NOMO-1 treated with DMSO at 0.1 percent for 48 hours (cell line): ENCODE results near the gene ADGRG6.
"Not testable (repeated sequence)": the region's sequence is repeated elsewhere in the genome, so short reads cannot be mapped to it uniquely, and the experiment has no call there.

Source experiments
- DNase-seq: peaks from one replicate; lab custom pipeline; 2025; ENCODE audit not compliant: unreplicated experiment; lab: John Stamatoyannopoulos, UW

ADGRG6 gene

DNA sequence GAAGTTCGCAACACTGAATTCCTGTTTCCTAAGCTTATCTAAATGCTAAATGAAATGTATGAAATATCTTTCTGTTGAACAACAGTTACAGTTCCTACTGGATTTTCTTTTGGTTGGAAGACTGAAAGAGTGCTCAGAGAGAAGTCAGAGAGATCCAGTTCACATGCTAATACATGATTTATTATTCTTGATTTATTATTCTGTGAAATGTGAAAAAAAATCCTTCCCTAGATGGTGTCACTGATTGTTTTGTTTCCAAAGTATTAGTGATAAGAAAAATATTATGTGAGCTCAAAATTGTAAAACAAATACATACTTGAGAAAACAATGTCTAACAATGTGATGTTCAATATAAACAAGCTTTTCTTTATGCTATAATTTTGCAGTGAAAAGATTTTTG, 42.1 kb downstream of the ADGRG6 start:
- DNase-seq: no peak

DNA sequence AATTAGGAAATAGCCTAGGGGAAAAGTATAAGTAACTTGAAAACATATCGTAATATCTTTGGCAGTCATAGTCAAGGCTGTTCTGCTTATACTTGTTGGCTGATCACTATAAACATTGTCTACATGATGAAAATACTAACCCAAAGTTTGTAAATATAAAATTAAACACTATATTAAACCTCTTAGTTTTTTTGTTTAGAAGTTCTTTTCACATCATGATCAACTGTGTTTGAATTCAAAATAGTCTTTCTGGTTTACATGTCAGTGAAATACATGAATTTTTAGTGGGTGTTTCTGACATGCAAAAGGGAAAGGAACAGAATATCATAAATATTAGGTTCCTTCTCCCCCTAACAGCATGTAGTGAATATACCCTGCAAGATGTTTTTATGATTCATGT, 43.5 kb downstream of the ADGRG6 start:
- no peak for DNase-seq

DNA sequence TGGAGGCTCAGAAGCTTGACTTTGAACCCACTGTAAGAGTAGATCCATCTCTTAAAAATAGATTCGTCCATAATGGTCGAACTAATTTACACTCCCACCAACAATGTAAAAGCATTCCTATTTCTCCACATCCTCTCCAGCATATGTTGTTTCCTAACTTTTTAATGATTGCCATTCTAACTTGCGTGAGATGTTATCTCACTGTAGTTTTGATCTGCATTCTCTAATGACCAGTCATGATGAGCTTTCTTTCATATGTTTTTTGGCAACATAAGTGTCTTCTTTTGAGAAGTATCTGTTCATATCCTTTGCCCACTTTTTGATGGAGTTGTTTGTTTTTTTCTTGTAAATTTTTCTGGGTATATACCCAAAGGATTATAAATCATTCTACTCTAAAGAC, 44.4 kb downstream of the ADGRG6 start:
- DNase-seq: not testable (repeated sequence)

DNA sequence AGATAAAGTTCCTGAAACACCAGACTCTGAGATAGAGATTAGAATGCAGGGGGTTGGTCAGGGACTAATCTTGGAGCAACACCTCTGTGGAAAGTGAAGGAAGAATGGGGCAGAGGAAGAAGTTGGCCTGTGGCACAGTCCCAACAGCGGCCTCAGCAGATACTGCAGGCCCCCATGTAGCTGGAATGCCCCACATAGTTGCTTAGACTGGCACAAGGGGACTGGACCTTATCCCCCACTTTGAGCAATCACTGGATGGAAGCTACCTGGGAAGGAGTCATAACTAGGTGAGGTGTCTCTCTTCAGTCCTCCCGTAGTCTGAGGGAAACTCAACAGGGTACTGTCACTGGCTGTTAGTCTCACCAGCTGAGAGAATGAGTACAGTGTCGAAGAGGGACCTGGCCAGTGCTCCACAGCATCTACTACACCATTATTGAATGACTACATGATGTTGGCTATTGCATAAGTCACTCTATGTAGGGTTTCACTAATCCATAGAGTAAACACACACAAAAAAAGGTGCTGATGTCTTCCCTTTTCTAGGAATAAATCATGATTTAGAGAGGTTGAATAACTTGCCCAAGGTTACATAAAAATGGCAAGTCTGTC, 47.5 kb downstream of the ADGRG6 start:
- no peak for DNase-seq

DNA sequence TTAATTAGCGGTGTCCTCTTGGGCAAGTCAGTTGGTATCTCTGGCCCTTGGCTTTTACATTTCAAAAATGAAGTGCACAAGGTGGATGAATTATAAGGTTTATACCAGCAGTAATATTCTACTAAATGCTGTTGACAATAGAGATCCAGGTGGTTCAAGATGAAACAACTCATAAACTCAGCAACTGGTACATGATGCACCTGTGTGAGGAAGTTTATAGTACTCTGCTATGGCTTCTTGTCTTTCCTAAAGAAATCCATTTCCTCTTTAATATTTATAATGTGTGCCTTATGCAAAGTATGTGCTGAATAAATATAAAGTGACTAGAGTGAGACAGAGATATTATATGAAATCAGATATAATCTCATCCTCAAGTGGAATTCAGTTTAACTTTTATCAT, 48.5 kb downstream of the ADGRG6 start:
- DNase-seq: no peak

DNA sequence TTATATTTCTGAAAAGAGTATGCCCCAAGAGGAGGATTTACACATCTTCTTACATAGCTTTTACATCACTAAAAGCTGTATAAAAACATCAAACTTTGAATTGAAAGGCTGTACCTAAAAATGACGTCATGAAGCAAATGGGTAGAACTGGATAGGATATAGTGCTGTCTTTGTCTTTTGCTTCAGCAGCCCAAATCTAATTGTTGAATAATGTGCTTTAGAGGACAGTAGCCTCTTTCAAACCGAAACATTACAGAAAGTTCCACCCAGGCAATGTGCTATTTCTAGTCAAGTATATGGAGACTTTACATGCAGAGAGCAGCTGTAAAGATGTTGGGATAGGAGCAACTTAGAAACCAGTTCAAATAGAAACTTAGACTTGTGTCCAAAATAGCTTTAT, 51.9 kb downstream of the ADGRG6 start:
- no peak for DNase-seq

DNA sequence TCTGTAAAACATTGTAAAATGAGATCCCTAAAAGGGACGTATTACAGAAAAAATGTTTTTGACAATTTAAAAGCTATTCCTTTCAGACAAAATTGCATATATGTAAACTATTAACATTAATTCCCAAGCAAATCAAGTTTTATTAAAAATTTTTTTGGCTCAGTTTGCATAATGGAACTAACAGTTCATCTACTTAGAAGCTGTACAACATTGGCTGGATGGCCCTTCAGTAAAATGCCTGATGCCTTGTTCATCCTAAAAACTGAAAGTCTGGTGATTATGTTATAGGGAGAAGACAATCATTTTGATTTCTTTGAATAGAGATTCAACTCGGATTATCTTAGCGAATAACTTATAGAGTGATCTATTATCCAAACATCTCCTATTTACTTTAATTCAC, 52.8 kb downstream of the ADGRG6 start:
- DNase-seq: no peak

DNA sequence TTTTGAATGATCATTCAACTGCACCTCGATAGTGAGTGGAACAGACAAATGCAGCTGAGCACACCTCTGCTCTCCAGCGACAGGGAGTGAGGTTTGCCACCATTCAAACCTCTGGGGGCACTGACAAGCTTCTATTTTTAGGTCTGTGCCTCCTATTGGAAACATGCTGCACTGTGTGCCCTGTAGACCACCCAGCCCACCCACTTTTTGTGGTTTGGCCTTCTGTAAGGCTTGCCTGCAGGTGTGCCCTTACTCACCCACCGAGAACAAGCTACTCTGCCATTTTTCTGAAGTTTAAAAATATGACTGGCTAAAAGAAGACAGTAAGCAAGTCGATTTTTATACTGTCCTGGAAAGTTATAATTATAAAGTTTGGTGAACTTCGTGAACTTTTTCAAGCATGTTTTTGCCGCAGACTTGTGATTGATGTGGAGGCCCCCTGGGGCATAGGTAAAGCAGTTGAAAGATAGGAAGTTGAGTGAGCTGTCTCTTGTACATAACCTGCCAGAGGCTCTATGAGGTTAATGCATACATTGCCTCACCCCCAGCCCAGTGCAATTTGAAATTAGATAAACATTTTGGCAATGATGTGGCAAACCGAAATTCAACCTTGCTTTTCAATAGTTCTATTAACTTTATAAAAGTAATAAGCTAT, 53.8 kb downstream of the ADGRG6 start:
- no peak for DNase-seq

DNA sequence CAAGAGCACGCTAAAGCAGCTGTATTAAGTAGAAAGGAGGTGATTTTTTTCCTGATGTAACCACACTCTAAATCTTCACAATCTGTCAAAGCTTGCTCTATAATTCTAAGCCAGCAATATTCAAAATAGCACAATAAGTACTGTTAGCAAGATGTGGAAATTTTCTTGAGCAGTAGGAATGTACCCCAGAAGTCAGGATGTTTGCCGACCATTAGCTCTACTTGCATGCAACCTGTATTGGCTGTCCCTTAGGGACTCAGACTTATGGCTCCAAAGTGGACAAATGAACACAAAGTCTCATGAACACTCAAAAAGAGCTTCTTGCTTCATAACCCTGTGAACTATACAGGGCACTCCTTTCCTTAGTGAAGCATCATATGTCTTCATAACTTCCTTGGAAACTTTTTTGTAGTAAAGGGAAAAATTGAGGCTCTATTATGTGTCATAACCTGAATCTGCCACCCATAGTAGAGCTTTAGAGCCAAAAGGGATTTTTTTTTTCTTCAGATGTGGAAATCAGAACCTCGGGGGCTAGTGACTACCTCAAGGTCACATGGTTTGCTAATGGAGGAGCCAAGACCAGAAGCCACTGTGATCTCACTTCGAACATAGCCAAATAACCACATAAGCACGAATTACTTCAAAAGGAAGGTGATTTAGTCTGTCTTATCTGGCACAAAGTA, 54.5 kb downstream of the ADGRG6 start:
- DNase-seq: no peak

DNA sequence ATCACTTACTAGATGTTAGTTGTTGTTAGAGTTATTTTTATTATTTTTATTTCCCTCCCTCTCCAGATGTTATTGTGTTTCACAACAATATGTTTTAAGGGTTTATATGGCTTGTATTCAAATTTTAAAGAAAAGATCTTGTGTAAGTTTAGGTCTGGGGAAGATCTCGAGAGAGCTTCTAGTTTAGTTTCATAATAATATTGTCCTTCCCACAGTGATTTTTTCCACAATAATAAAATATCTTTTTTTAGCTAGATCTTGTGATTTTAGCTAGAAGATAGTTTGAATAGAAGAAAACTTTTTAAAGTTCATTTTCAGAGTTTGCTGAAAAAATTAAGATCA, 55.0 kb downstream of the ADGRG6 start:
- DNase-seq: no peak

DNA sequence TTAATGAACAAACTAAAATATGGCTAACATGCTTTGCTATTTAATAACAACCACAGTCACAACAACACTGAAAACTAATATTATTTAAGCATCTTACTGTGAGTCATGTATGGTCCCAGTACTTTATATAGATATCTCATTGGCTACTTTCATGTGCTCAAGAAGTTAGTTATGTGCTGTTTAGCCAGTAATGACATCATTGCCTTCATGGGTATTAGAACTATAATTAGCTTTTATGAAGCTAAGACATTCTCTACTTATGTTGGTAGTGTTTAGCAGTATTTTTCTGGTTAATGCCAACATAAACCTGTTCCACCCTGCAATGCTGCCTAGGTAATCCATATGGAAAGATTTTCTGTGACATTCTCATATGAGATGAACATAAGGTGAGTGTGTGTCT, 56.1 kb downstream of the ADGRG6 start:
- no peak for DNase-seq

DNA sequence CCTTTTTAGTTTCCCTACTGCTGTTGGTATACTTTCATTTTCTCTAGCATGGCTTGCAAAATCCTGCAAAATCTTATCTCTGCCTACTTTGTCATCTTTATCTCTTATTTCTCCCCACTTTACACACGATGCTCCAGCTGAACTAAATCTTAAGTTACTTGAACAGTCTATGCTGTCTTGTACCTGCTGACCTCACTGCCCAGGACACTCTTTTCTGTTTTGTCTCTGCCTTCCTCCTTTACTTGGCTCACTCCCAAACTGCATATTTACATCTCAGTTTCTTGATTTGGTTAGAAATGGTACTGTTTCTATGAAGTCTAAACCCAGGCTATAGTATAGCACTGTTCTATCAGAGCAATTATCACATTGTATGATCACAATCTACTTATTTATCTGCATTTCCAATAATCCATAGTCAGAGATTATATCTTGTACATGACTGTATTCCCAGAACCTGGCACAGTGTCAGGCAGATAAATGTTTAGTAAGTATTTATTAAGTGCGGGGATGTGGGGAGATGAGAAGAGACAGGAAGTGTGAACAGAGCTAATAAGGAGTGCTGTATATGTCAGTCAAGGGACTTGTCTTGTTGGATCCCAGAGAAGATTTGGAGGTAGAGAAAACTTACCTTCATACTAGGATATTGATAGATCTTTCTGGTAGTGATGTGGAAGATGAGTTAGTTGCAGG, 57.6 kb downstream of the ADGRG6 start:
- DNase-seq: no peak

DNA sequence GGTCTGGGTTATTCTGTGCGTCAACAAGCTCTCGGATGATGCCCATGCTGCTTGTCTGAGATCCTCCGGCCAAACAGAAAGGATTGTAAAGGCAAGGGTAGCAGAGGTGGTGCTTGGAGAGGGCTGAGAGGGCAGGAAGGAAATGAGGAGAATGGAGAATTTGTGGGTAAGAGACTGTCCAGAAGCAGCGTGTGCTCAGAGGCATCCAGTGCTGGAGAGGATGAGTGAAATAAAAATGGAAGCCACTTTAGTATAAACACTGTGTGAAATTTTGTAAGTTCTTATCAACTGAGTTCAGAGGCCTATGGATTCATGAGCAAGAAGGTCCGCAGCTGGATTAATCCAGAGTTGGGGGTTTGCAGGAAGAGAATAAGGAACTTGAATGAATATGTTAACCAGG, 59.5 kb downstream of the ADGRG6 start:
- DNase-seq: no peak

DNA sequence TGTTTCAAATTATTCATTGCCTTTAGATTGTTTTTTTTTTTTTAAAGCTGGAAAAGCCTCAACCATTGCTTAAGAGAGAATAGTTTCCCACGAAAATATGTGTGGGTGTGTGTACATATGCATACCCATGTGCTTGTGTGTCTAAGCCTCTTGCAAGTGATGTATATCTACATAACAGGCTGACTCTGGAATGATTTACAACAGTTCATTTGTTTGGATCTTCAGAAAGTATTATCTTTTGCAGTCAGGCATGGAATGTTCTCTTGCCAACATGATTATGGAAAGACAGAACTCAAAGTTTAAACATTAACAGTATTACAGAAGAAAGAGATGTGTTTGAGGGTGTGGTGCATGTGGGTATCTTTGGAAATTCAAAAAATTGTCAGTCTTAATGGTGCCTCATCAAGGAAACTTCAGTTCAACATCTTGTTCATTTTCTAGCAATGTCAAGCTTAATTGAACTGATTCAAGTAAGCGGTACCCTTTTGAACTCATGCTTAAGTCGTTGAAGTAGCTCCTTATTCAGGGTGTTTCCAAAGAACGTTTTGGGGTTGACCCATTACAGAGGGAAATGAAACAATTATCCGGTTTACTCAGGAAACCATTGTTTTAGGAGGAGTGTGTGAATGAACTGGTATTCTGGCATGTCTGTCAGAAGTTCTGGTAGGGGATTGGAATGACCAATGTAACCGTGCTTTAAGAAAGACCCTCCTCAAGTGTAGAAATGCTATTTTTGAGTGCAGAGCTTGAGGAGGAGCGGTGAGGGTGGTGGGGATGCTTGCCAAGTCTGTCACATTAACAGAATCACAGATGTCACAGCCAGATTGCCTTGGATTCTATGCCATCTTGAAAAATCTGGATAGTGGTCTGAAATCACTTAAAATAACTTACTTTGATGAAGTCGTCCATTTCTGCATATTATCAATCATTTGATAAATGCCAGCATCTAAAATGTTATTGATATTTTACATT, 60.3 kb downstream of the ADGRG6 start:
- DNase-seq: no peak

DNA sequence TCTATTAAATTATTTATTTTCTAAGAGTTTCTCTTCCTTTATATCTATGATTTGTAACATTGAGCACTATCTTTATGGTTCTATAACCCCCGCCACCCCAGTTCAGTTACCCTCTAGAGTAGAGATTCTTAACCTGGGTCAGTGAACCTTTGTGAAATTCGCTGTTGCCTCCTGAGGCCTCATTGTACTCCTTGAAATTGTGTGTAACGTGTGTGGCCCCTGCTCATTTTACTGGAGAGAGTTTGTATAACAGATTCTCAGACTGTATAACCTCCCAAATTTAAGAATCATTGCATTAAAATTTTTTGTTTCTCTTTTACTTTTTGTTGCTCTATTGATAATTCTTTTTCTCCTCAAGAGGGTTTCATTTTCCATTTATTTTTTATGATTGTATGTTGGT, 65.3 kb downstream of the ADGRG6 start:
- no peak for DNase-seq

DNA sequence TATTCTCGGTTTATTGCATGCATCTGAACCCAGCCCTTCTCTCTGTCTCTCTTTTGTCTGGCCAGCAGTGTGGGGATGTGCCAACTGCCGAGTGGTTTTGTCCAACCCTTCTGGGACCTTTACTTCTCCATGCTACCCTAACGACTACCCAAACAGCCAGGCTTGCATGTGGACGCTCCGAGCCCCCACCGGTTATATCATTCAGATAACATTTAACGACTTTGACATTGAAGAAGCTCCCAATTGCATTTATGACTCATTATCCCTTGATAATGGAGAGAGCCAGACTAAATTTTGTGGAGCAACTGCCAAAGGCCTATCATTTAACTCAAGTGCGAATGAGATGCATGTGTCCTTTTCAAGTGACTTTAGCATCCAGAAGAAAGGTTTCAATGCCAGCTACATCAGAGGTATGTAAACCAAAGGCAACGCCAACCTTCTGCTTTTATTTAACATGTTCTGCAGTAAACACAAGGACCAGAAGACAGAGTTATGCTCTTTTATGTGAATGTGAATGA, 65.8 kb downstream of the ADGRG6 start:
- no peak for DNase-seq

DNA sequence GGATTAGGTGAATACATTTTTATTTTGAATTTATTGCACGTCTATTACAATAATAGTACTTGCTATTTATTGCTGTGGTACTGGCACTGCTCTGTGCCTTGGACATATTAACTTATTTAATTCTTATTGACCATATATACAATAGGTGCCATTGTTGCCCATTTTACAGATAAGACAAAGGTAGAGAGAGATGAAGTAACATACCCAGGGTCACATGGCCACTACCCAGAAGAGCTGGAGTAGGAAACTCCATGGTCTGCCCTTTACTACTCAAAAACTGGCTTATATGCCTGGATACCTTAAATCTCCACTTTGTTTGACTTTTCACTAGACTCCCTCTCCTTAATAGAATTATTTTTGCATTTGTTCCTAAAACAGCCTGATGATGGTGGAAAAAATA, 67.5 kb downstream of the ADGRG6 start:
- no peak for DNase-seq

DNA sequence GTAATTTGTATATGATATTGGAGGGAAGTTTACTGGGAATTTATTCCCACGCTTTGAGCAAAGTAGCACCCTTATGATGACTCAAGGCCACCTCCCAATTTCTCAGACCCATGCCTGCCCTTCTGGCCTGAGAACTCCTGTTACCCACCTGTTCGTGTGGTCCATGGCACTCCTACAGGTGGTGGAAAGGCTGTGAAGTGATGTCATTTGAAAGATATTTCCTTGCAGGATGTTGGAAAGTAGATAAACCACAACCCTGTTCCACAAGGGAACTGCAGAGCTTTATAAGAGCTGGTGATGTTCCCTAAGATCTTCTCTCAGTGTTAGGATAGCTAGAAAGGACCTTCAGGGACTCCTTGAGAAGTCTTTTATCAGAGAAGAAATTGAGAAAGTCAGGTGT, 70.5 kb downstream of the ADGRG6 start:
- no peak for DNase-seq

DNA sequence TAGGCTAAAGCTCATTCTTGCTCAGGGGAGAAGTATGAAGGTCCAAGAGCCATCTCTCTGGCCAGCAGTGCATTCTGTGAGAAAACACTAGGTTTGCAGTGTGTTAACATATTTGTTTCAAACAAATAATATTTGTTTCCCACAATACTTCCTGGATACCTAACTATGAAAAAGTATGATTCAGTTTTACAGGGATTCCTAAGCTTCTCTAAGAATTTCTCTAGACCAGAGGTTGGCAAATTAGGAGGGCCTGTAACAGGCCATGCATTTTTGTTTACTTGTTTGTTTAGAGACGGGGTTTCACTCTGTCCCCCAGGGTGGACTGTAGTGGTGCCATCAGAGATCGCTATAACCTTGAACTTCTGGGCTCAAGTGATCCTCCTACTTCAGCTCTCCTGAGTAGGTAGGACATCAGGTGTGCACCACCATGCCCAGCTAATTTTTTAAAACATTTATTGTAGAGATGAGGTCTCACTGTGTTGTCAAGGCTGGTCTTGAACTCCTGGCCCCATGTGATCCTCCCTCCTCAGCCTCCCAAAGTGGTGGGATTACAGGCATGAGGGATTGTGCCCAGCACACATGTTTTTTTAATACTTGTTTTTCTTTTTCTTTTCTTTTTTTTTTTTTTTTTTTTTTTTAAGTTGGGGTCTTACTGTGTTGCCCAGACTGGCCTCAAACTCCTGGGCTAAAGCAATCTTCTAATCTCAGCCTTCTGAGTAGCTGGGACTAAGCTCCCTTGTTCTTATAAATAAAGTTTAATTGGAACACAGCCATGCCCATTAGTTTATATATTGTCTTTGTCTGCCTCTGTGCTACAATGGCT, 71.7 kb downstream of the ADGRG6 start:
- no peak for DNase-seq
